ENCODE results near the gene UNC79.

DNA sequence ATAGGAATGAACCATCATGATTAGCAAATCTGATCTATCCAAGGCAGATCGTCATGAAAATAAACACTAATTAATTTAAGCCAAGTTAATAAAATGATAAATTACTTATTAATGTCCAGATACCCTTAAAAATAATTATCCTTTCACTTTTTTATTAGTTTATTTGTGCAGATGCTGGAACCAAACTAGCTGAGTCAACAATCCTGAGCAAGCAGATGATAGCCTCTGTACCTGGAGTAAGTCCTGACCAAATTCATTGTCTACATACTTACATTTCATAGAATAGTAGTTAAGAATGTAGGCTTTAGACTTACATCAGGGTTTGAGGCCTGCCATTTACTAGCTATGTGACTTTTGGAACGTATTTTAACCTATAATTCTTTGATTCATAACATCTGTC is 251.7 kb downstream of the UNC79 start:
- no peak for TF ChIP-seq CREB1 (IDR thresholded peaks at IDR 0.05; ENCODE audit: low read depth)
- TF ChIP-seq ASH2L (IDR thresholded peaks at IDR 0.05; ENCODE audit: borderline replicate concordance, low read depth): no peak
- no peak for TF ChIP-seq POLR2AphosphoS5 (IDR thresholded peaks at IDR 0.05; ENCODE audit: low read length)
- TF ChIP-seq, protein P1, sequence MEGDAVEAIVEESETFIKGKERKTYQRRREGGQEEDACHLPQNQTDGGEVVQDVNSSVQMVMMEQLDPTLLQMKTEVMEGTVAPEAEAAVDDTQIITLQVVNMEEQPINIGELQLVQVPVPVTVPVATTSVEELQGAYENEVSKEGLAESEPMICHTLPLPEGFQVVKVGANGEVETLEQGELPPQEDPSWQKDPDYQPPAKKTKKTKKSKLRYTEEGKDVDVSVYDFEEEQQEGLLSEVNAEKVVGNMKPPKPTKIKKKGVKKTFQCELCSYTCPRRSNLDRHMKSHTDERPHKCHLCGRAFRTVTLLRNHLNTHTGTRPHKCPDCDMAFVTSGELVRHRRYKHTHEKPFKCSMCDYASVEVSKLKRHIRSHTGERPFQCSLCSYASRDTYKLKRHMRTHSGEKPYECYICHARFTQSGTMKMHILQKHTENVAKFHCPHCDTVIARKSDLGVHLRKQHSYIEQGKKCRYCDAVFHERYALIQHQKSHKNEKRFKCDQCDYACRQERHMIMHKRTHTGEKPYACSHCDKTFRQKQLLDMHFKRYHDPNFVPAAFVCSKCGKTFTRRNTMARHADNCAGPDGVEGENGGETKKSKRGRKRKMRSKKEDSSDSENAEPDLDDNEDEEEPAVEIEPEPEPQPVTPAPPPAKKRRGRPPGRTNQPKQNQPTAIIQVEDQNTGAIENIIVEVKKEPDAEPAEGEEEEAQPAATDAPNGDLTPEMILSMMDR (IDR thresholded peaks at IDR 0.05 in 2 of 3, conservative IDR thresholded peaks at IDR 0.05 in 1 of 3; ENCODE audit: control insufficient read depth in 2 of 3, extremely low read depth in 1 of 3, insufficient read depth in 1 of 3, low read depth in 3 of 3, low read length in 3 of 3): no peak
- no peak for TF ChIP-seq SREBF1 (IDR thresholded peaks at IDR 0.05; ENCODE audit: low read length)
- TF ChIP-seq FOS (IDR thresholded peaks at IDR 0.05; ENCODE audit: borderline replicate concordance, extremely low read depth, insufficient read length): no peak
- TF ChIP-seq CBX3 (IDR thresholded peaks at IDR 0.05; ENCODE audit: borderline replicate concordance, low read depth): no peak
- TF ChIP-seq TAF1 (IDR thresholded peaks at IDR 0.05; ENCODE audit: borderline replicate concordance, low read depth, low read length): no peak
- no peak for TF ChIP-seq EZH2 (IDR thresholded peaks at IDR 0.05; ENCODE audit: borderline replicate concordance, control insufficient read depth, low read depth, low read length)
- TF ChIP-seq, protein P2, sequence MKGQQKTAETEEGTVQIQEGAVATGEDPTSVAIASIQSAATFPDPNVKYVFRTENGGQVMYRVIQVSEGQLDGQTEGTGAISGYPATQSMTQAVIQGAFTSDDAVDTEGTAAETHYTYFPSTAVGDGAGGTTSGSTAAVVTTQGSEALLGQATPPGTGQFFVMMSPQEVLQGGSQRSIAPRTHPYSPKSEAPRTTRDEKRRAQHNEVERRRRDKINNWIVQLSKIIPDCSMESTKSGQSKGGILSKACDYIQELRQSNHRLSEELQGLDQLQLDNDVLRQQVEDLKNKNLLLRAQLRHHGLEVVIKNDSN (IDR thresholded peaks at IDR 0.05; ENCODE audit: borderline replicate concordance, extremely low read length, insufficient read depth, low read depth, low read length): no peak
- TF ChIP-seq, protein P3, sequence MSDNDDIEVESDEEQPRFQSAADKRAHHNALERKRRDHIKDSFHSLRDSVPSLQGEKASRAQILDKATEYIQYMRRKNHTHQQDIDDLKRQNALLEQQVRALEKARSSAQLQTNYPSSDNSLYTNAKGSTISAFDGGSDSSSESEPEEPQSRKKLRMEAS (IDR thresholded peaks at IDR 0.05; ENCODE audit: low read depth, low read length): no peak
